PFSK-1 (cell line): ENCODE data around the gene HLF.

Experiments used
- FOXP2 ChIP-seq: optimal IDR thresholded peaks from 2 replicates; pipeline ENCODE3; 2011; ENCODE audit warnings: borderline replicate concordance, control low read depth, inconsistent platforms; ENCODE audit not compliant: insufficient read depth; ENCODE audit errors: extremely low read length, extremely low read depth
- POLR2AphosphoS5 ChIP-seq: IDR thresholded peaks from 2 replicates; pipeline ENCODE4 v1.6.1; 2012; ENCODE audit warnings: low read depth, mild to moderate bottlenecking, control low read depth, low read length, moderate library complexity
- SIN3A ChIP-seq: IDR thresholded peaks from 2 replicates; pipeline ENCODE4 v1.6.1; 2012; ENCODE audit warnings: mild to moderate bottlenecking, low read length, moderate library complexity, borderline replicate concordance; ENCODE audit not compliant: insufficient read depth
- TAF1 ChIP-seq: IDR thresholded peaks from 2 replicates; pipeline ENCODE4 v1.6.1; 2012; ENCODE audit warnings: low read length, control low read depth, borderline replicate concordance; ENCODE audit not compliant: insufficient read depth
- TF ChIP-seq, protein P1 (sequence below), 2 experiments: IDR thresholded peaks; 2 replicates each; pipeline versions ENCODE4 v1.6.1 to v1.8.0; 2011 to 2012; ENCODE audit warnings: low read depth in 2 of 2, low read length in 2 of 2, control low read depth in 1 of 2, inconsistent platforms in 1 of 2, mild to moderate bottlenecking in 1 of 2, moderate library complexity in 1 of 2; ENCODE audit not compliant: insufficient read depth in 1 of 2

Gene HLF

DNA sequence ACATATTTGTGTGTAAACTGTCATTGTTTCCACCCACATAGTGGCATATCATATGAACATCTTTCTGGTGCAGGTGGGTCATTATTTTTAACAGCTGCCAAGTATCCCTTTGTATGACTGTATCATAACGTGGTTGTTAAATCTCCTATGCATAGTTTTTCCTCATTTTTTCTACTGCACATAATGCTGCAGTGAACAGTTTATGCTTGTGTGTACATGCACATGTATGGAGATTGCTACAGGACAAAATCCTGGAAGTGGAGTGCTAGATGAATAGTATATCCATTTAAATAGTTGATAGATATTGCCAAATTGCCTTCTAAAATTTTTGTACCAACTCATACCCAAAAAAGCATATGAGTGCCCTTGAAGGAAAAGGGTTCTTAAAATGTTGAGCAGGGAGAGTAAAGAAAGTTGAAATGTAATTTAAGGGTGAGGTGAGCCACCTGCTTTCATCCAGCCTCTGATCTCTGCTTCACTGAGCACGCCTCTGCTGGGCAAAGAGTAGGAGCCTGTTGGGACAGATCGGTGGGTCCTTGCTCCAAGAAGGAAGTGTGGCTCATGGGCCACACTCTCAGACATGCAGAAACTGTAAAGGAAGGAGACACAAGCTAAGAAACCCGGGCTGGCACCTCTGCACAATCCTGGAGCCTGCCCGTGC, 55.3 kb downstream of the HLF start:
- TF ChIP-seq, protein P1, sequence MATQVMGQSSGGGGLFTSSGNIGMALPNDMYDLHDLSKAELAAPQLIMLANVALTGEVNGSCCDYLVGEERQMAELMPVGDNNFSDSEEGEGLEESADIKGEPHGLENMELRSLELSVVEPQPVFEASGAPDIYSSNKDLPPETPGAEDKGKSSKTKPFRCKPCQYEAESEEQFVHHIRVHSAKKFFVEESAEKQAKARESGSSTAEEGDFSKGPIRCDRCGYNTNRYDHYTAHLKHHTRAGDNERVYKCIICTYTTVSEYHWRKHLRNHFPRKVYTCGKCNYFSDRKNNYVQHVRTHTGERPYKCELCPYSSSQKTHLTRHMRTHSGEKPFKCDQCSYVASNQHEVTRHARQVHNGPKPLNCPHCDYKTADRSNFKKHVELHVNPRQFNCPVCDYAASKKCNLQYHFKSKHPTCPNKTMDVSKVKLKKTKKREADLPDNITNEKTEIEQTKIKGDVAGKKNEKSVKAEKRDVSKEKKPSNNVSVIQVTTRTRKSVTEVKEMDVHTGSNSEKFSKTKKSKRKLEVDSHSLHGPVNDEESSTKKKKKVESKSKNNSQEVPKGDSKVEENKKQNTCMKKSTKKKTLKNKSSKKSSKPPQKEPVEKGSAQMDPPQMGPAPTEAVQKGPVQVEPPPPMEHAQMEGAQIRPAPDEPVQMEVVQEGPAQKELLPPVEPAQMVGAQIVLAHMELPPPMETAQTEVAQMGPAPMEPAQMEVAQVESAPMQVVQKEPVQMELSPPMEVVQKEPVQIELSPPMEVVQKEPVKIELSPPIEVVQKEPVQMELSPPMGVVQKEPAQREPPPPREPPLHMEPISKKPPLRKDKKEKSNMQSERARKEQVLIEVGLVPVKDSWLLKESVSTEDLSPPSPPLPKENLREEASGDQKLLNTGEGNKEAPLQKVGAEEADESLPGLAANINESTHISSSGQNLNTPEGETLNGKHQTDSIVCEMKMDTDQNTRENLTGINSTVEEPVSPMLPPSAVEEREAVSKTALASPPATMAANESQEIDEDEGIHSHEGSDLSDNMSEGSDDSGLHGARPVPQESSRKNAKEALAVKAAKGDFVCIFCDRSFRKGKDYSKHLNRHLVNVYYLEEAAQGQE (IDR thresholded peaks at IDR 0.05; ENCODE audit: insufficient read depth in 1 of 2, low read depth in 2 of 2, low read length in 2 of 2): no peak
- TF ChIP-seq FOXP2 (no peak), TAF1 (no peak), POLR2AphosphoS5 (no peak), SIN3A (no peak)

DNA sequence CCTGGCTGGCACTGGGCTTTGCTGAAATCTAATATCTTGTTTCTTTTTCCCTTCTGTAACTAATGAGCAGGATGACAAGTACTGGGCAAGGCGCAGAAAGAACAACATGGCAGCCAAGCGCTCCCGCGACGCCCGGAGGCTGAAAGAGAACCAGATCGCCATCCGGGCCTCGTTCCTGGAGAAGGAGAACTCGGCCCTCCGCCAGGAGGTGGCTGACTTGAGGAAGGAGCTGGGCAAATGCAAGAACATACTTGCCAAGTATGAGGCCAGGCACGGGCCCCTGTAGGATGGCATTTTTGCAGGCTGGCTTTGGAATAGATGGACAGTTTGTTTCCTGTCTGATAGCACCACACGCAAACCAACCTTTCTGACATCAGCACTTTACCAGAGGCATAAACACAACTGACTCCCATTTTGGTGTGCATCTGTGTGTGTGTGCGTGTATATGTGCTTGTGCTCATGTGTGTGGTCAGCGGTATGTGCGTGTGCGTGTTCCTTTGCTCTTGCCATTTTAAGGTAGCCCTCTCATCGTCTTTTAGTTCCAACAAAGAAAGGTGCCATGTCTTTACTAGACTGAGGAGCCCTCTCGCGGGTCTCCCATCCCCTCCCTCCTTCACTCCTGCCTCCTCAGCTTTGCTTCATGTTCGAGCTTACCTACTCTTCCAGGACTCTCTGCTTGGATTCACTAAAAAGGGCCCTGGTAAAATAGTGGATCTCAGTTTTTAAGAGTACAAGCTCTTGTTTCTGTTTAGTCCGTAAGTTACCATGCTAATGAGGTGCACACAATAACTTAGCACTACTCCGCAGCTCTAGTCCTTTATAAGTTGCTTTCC, 56.0 kb downstream of the HLF start:
- TF ChIP-seq POLR2AphosphoS5 (no peak), TAF1 (no peak), SIN3A (no peak), FOXP2 (no peak)
- TF ChIP-seq, protein P1 (IDR thresholded peaks at IDR 0.05; ENCODE audit: insufficient read depth in 1 of 2, low read depth in 2 of 2, low read length in 2 of 2): no peak

DNA sequence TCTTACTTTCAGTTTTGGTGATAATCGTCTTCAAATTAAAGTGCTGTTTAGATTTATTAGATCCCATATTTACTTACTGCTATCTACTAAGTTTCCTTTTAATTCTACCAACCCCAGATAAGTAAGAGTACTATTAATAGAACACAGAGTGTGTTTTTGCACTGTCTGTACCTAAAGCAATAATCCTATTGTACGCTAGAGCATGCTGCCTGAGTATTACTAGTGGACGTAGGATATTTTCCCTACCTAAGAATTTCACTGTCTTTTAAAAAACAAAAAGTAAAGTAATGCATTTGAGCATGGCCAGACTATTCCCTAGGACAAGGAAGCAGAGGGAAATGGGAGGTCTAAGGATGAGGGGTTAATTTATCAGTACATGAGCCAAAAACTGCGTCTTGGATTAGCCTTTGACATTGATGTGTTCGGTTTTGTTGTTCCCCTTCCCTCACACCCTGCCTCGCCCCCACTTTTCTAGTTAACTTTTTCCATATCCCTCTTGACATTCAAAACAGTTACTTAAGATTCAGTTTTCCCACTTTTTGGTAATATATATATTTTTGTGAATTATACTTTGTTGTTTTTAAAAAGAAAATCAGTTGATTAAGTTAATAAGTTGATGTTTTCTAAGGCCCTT, 56.8 kb downstream of the HLF start:
- TF ChIP-seq TAF1: no peak
- no peak for TF ChIP-seq SIN3A
- TF ChIP-seq, protein P1 (IDR thresholded peaks at IDR 0.05; ENCODE audit: insufficient read depth in 1 of 2, low read depth in 2 of 2, low read length in 2 of 2): no peak
- no peak for TF ChIP-seq POLR2AphosphoS5
- no peak for TF ChIP-seq FOXP2

DNA sequence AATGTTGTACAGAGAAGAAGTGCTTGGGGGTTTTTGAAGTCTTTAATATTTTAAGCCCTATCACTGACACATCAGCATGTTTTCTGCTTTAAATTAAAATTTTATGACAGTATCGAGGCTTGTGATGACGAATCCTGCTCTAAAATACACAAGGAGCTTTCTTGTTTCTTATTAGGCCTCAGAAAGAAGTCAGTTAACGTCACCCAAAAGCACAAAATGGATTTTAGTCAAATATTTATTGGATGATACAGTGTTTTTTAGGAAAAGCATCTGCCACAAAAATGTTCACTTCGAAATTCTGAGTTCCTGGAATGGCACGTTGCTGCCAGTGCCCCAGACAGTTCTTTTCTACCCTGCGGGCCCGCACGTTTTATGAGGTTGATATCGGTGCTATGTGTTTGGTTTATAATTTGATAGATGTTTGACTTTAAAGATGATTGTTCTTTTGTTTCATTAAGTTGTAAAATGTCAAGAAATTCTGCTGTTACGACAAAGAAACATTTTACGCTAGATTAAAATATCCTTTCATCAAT, 57.8 kb downstream of the HLF start:
- TF ChIP-seq, protein P1 (IDR thresholded peaks at IDR 0.05; ENCODE audit: insufficient read depth in 1 of 2, low read depth in 2 of 2, low read length in 2 of 2): no peak
- TF ChIP-seq FOXP2 (no peak), SIN3A (no peak), TAF1 (no peak), POLR2AphosphoS5 (no peak)
